ENCODE data around the gene IRF2. TPM values are rescaled to one million over a fixed set of nuclear protein-coding genes. Genes with fewer than 3 reads are reported as not detected.
A peak's percentile ranks its signal among the peaks of the same experiment; 100 is the strongest.

Gene IRF2
- total RNA-seq, 4 donors from 2014 or later = 27.9 to 38.7 (median 29.9) TPM

DNA sequence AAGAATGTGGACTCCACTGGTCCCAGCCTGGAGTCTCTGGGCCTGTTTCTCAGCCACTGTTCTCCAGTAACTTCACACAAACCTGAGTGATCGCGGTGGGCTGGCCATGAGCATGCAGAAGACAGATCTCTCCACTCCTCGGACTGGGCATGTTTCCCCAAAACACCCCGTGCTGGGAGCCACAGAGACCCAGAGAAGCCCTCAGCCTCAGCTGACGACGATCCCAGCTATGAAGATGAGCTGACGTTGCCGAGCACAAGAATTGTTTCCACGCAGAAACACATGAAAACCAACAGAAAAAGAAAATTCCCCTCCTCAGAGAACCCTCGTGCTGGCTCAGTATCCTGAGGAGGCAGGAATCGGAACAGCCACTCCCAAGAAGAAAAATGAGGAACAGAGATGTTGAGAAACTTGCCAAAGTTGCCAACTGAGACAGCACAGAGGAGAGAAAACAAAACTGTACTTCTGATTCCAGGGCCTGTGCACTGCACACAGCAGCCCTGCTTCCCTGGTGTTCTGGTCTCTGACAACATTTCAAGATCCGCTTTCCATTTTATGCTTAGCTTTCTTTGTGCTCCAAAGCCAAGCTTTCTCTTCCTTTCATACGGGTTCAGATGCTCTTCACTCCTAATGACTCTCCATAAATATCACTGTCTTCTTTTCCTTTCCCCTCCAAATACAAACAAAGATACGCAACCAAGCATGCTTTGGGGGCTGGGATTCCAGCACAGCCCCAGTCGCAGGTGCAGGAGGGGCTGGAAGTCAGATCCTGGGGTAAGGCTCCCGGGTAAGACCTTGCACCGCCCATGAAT lies 81.4 kb downstream of the IRF2 start:
- no peak for DNase-seq (ENCODE audit: low spot score in 2 of 2)
- Histone ChIP-seq H3K27ac (peak overlapping the region; percentile 19), H3K27me3 (no peaks in the 10 kb centered on the region), H3K9me3 (no peaks in the 10 kb centered on the region), H3K4me3 (no peak overlapping the region), H3K4me1 (peaks cover 7% of the 10 kb centered on the region), H3K36me3 (peaks cover 87% of the 10 kb centered on the region)
- TF ChIP-seq EP300 (IDR thresholded peaks at IDR 0.05) (no peak), POLR2A (IDR thresholded peaks at IDR 0.05) (no peak), POLR2AphosphoS5 (IDR thresholded peaks at IDR 0.05) (no peak)
- TF ChIP-seq, protein P1, sequence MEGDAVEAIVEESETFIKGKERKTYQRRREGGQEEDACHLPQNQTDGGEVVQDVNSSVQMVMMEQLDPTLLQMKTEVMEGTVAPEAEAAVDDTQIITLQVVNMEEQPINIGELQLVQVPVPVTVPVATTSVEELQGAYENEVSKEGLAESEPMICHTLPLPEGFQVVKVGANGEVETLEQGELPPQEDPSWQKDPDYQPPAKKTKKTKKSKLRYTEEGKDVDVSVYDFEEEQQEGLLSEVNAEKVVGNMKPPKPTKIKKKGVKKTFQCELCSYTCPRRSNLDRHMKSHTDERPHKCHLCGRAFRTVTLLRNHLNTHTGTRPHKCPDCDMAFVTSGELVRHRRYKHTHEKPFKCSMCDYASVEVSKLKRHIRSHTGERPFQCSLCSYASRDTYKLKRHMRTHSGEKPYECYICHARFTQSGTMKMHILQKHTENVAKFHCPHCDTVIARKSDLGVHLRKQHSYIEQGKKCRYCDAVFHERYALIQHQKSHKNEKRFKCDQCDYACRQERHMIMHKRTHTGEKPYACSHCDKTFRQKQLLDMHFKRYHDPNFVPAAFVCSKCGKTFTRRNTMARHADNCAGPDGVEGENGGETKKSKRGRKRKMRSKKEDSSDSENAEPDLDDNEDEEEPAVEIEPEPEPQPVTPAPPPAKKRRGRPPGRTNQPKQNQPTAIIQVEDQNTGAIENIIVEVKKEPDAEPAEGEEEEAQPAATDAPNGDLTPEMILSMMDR (IDR thresholded peaks at IDR 0.05) = no peak
- 66% methylated on average over 17 of the region's 17 CpGs for WGBS

DNA sequence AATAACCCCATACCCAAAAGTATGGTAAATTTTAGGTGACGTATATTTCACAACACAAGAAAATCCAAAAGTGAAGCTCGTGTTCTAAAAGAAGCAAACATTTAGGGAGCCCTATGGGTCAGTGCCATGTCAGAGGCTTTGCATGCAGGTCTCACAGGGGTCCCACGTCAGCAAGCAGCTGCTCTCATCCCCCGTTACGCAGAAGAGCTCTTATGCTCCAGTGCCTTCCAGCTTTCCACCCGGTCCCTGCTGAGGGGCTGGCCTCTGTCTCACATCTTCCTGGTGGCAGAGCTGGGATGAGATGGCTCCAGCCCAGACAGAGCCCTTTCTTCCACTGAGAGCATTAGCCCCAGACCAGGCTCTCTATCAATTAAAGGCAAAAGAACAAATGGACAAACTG lies 82.0 kb downstream of the IRF2 start:
- no peak overlapping the region for H3K4me3 ChIP-seq
- no peaks in the 10 kb centered on the region for H3K27me3 ChIP-seq
- DNase-seq (ENCODE audit: low spot score in 2 of 2) = no peak
- 88% methylated on average over 6 of the region's 6 CpGs for WGBS
- H3K4me1 ChIP-seq = peaks cover 7% of the 10 kb centered on the region
- no peaks in the 10 kb centered on the region for H3K9me3 ChIP-seq
- H3K36me3 ChIP-seq = peaks cover 86% of the 10 kb centered on the region
- H3K27ac ChIP-seq = peak overlapping the region; percentile 10
- TF ChIP-seq POLR2AphosphoS5 (IDR thresholded peaks at IDR 0.05) (no peak), EP300 (IDR thresholded peaks at IDR 0.05) (no peak), POLR2A (IDR thresholded peaks at IDR 0.05) (no peak)
- TF ChIP-seq, protein P1 (IDR thresholded peaks at IDR 0.05) = no peak

DNA sequence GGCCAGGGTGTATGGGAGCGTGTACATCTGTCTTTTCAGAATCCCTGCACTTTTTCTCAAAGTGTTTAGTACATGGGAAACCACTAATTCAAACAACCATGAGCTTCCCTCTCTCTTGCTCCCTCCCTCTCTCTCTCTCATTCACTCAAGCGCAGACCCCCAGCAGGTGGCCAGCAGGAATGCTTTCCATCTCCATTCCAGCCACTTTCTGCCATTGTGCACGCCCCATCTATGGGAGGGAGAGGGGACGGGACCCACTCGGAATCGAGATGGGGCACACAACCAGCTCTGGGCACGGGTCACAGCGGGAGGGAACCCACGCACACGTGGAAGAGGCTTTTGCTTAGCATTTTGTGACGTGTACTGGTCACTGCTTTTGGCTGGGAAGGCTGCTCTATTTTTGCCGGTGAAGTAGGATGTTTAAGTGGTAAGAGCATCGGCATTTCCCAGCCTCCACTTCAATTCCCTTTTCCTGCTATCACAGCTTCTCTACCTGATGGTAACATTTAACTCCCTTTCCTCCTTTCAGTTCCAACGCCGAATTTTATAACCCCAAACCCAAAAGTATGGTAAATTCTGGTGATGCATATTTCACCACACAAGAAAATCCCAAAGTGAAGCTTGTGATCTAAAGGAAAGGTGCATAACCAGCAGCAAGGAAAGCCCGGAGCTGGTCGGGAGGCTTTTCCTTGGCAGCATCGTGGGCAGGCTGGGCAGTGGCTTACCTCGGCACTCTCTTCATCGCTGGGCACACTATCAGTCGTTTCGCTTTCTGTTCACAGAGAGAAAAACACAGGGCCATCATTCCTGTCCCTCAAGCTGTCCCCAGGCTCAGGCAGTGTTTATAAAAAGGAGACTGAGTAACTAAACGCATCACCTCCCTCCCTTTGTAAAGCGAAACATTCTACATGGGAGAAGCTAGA lies 84.1 kb downstream of the IRF2 start:
- no peaks in the 10 kb centered on the region for H3K27me3 ChIP-seq
- H3K4me1 ChIP-seq = peaks cover 11% of the 10 kb centered on the region
- peaks cover 70% of the 10 kb centered on the region for H3K36me3 ChIP-seq
- no peak overlapping the region for H3K27ac ChIP-seq
- TF ChIP-seq EP300 (IDR thresholded peaks at IDR 0.05) (no peak), POLR2AphosphoS5 (IDR thresholded peaks at IDR 0.05) (no peak), POLR2A (IDR thresholded peaks at IDR 0.05) (no peak)
- TF ChIP-seq, protein P1 (IDR thresholded peaks at IDR 0.05) = no peak
- DNase-seq (ENCODE audit: low spot score in 2 of 2) = no peak
- no peaks in the 10 kb centered on the region for H3K9me3 ChIP-seq
- 83% methylated on average over 19 of the region's 24 CpGs for WGBS
- H3K4me3 ChIP-seq = no peak overlapping the region

DNA sequence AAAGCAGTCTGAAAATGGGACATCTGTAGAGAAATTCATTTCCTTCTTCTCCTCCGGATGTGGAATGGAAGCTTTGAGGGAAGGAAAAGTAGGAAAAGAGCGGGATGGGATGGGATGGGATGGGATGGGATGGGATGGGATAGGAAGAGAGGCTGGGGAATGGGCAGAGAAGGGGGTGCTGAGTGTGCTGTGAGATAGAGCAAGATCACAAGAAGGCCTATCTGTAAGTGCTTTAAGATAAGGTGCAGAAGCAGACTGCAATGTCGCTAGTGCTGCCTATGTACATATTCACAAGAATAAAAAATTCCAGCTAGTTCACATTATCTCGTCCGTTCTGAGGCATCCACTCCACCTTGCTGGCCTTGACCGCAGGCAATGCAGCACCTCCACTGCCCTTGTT lies 86.2 kb downstream of the IRF2 start:
- TF ChIP-seq EP300 (IDR thresholded peaks at IDR 0.05) = no peak
- TF ChIP-seq, protein P1 (IDR thresholded peaks at IDR 0.05) = no peak
- no peak for TF ChIP-seq POLR2AphosphoS5 (IDR thresholded peaks at IDR 0.05)
- TF ChIP-seq POLR2A (IDR thresholded peaks at IDR 0.05) = no peak
- WGBS = 91% methylated on average over 6 of the region's 6 CpGs
- H3K27me3 ChIP-seq = no peaks in the 10 kb centered on the region
- H3K4me1 ChIP-seq = peaks cover 32% of the 10 kb centered on the region
- no peak overlapping the region for H3K4me3 ChIP-seq
- DNase-seq (ENCODE audit: low spot score in 2 of 2) = no peak
- H3K36me3 ChIP-seq = peaks cover 58% of the 10 kb centered on the region
- no peak overlapping the region for H3K27ac ChIP-seq
- H3K9me3 ChIP-seq = no peaks in the 10 kb centered on the region

DNA sequence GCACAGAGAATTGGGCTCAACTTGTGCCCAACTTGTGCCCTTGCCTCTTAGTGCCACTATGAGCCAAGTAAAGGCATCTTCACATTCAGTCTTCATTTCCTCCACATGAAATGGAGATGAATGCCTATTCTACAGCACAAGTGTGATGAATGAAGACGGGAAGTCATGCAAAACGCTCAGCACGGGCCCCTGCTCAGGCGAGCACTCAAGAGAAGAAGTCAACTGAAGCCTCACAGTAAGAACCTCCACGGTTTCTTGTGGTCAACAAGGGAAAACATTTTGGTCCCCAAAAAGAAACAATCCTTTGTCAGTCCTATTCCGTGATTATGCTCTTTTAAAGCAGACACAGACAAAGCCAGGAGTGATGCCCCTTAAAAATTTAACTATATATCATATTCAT lies 87.0 kb downstream of the IRF2 start:
- Histone ChIP-seq H3K4me1 (peaks cover 40% of the 10 kb centered on the region), H3K27ac (no peak overlapping the region), H3K36me3 (peaks cover 52% of the 10 kb centered on the region), H3K4me3 (no peak overlapping the region), H3K27me3 (no peaks in the 10 kb centered on the region), H3K9me3 (no peaks in the 10 kb centered on the region)
- DNase-seq (ENCODE audit: low spot score in 2 of 2) = no peak
- WGBS = 84% methylated on average over 6 of the region's 6 CpGs
- TF ChIP-seq POLR2A (IDR thresholded peaks at IDR 0.05) = no peak
- TF ChIP-seq EP300 (IDR thresholded peaks at IDR 0.05) = no peak
- TF ChIP-seq, protein P1 (IDR thresholded peaks at IDR 0.05) = no peak
- no peak for TF ChIP-seq POLR2AphosphoS5 (IDR thresholded peaks at IDR 0.05)

All from suprapubic skin (tissue), 4 donors.